Liver (tissue), 9 donors: Measurements from ENCODE around the gene TBX5. TPM values are rescaled to one million over a fixed set of nuclear protein-coding genes. Genes with fewer than 3 reads are reported as not detected.

Source experiments
- DNase-seq: peaks from one replicate; pipeline ENCODE4 v3.0.0-alpha.2; 2017; ENCODE audit warnings: low spot score
- H3K27ac ChIP-seq, 2 donors: one replicate each; pipeline ENCODE4 v1.7.0; 2013; ENCODE audit warnings: inconsistent platforms in 2 of 2, low read length in 2 of 2, control low read depth in 1 of 2, low read depth in 1 of 2, mild to moderate bottlenecking in 1 of 2
- H3K27me3 ChIP-seq, 4 donors: one replicate each; pipeline versions ENCODE4 v1.6.1 to v1.7.0; 2013; ENCODE audit warnings: low read length in 3 of 4, inconsistent platforms in 1 of 4, mild to moderate bottlenecking in 1 of 4, moderate library complexity in 1 of 4; ENCODE audit not compliant: control insufficient read depth in 4 of 4, insufficient read depth in 4 of 4
- H3K36me3 ChIP-seq, 4 donors: one replicate each; pipeline versions ENCODE4 v1.6.1 to v1.7.0; 2013; ENCODE audit warnings: low read length in 3 of 4, mild to moderate bottlenecking in 3 of 4, low read depth in 1 of 4, moderate library complexity in 1 of 4; ENCODE audit not compliant: control insufficient read depth in 4 of 4, insufficient read depth in 3 of 4
- H3K4me1 ChIP-seq, 4 donors: one replicate each; pipeline versions ENCODE4 v1.6.1 to v1.7.0; 2013; ENCODE audit warnings: low read length in 3 of 4, mild to moderate bottlenecking in 3 of 4, moderate library complexity in 1 of 4; ENCODE audit not compliant: control insufficient read depth in 4 of 4, insufficient read depth in 4 of 4
- H3K4me3 ChIP-seq, 3 donors: one replicate each; pipeline versions ENCODE4 v1.6.1 to v1.7.0; 2013; ENCODE audit warnings: low read length in 3 of 3, control low read depth in 1 of 3, low read depth in 1 of 3, mild to moderate bottlenecking in 1 of 3
- H3K9ac ChIP-seq, 2 donors: one replicate each; pipeline ENCODE4 v1.7.0; 2013; ENCODE audit warnings: low read length in 2 of 2, mild to moderate bottlenecking in 2 of 2, moderate library complexity in 2 of 2, control low read depth in 1 of 2, low read depth in 1 of 2
- H3K9me3 ChIP-seq, 4 donors: one replicate each; pipeline versions ENCODE4 v1.6.1 to v1.7.0; 2013; ENCODE audit warnings: low read length in 3 of 4; ENCODE audit not compliant: control insufficient read depth in 4 of 4
- EGR1 ChIP-seq, 2 donors: IDR thresholded peaks; 2 replicates each; pipeline ENCODE4 v1.6.1; 2016 to 2018; ENCODE audit warnings: antibody characterized with exemption in 2 of 2, low read depth in 2 of 2
- FOXA1 ChIP-seq: IDR thresholded peaks from 2 replicates; pipeline ENCODE4 v1.6.1; 2016; ENCODE audit warnings: antibody characterized with exemption
- FOXA2 ChIP-seq: IDR thresholded peaks from 2 replicates; pipeline ENCODE4 v1.6.1; 2016; ENCODE audit warnings: antibody characterized with exemption
- GABPA ChIP-seq, 2 donors: IDR thresholded peaks in 1 of 2; conservative IDR thresholded peaks in 1 of 2; 2 replicates each; pipeline ENCODE4 v1.6.1; 2016; ENCODE audit warnings: antibody characterized with exemption in 2 of 2, mild to moderate bottlenecking in 1 of 2, moderate library complexity in 1 of 2
- HNF4A ChIP-seq, 2 donors: conservative IDR thresholded peaks; 2 replicates each; pipeline ENCODE4 v1.6.1; 2016; ENCODE audit warnings: antibody characterized with exemption in 2 of 2, mild to moderate bottlenecking in 2 of 2
- HNF4G ChIP-seq: IDR thresholded peaks from 2 replicates; pipeline ENCODE4 v1.6.1; 2016; ENCODE audit warnings: antibody characterized with exemption
- JUND ChIP-seq, 2 donors: IDR thresholded peaks; 2 replicates each; pipeline ENCODE4 v1.6.1; 2016; ENCODE audit warnings: antibody characterized with exemption in 2 of 2
- NR2F2 ChIP-seq: IDR thresholded peaks from 2 replicates; pipeline ENCODE4 v1.6.1; 2016; ENCODE audit warnings: antibody characterized with exemption
- RAD21 ChIP-seq, 2 donors: IDR thresholded peaks; 2 replicates each; pipeline ENCODE4 v1.6.1; 2016; ENCODE audit warnings: antibody characterized with exemption in 2 of 2, mild to moderate bottlenecking in 2 of 2
- RXRA ChIP-seq, 2 donors: IDR thresholded peaks; 2 replicates each; pipeline ENCODE4 v1.6.1; 2017 to 2018; ENCODE audit warnings: antibody characterized with exemption in 2 of 2, mild to moderate bottlenecking in 1 of 2
- SP1 ChIP-seq: IDR thresholded peaks from 2 replicates; pipeline ENCODE4 v1.6.1; 2018; ENCODE audit warnings: antibody characterized with exemption, mild to moderate bottlenecking
- TAF1 ChIP-seq: conservative IDR thresholded peaks from 2 replicates; pipeline ENCODE4 v1.6.1; 2016; ENCODE audit warnings: antibody characterized with exemption, mild to moderate bottlenecking
- YY1 ChIP-seq: IDR thresholded peaks from 2 replicates; pipeline ENCODE4 v1.6.1; 2016; ENCODE audit warnings: antibody characterized with exemption, mild to moderate bottlenecking
- WGBS: extraction: QIAGEN DNeasy Blood & Tissue Kit; methylation state at CpG from one replicate; pipeline ENCODE4 v1.1.7; 2013; 5-methylcytosine and 5-hydroxymethylcytosine counted together
- polyA plus RNA-seq, 2 donors: library from polyadenylated mRNA; stranded (reverse) in 1 of 2; unstranded in 1 of 2; fragments of 200-250 nt in 1 of 2; fragments of >200 nt in 1 of 2; fragmentation: Nextera tagmentation in 1 of 2; extraction: Ambion mirVana in 1 of 2; gene quantifications; one replicate each; pipeline versions ENCODE4 v1.2.1 to v1.2.3, GENCODE V29; 2013 to 2015
- total RNA-seq, 2 donors: library from RNA; depleted of rRNA; stranded (reverse); fragments of >200 nt; gene quantifications; one replicate each; pipeline ENCODE4 v1.2.3, GENCODE V29; 2014
- TF ChIP-seq, protein P1 (sequence below): IDR thresholded peaks from 2 replicates; pipeline ENCODE4 v1.6.1; 2016; ENCODE audit warnings: antibody characterized with exemption, mild to moderate bottlenecking
- TF ChIP-seq, protein P2 (sequence below): IDR thresholded peaks from 2 replicates; pipeline ENCODE4 v1.6.1; 2016; ENCODE audit warnings: antibody characterized with exemption
- TF ChIP-seq, protein P3 (sequence below): fragments of 150-350 bp; IDR thresholded peaks from 2 replicates; pipeline ENCODE4 v1.5.1; 2017; ENCODE audit warnings: improper control_type of control experiment, low read depth, low read length; ENCODE audit not compliant: missing input control
- TF ChIP-seq, protein P4 (sequence below): IDR thresholded peaks from 2 replicates; pipeline ENCODE4 v1.6.1; 2016; ENCODE audit warnings: antibody characterized with exemption
- donor health status: healthy.
- donor health status: healthy.
- donor health status: healthy.
- donor health status: healthy.
- donor health status: healthy.

The TBX5 gene
- total and polyA plus RNA-seq, 4 donors = 0.03 TPM; not detected in 3

DNA sequence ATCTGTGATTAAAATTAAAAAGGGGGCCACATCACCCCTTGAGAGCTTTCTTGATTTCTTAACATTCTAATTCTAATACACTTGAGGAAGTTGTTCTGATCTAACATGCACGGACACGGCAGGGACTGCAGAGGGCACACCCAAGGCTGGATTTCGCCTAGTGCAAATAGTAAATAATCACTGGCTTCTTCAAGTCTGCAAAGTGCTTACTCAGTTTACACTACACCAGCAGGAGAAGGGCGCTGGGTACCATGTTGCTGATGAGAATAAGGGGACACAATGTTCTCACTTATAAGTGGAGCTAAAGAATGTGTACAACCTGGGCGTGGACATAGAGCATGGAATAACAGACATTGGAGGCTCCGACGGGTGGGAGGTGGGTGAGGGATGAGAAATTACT is 34.2 kb downstream of the TBX5 start:
- H3K4me1 ChIP-seq = no peaks in the 10 kb centered on the region
- no peak overlapping the region for H3K4me3 ChIP-seq
- H3K9me3 ChIP-seq = peaks cover 0 to 1% (median 0%) of the 10 kb centered on the region in 4 donors
- no peak overlapping the region for H3K27ac ChIP-seq
- no peak overlapping the region for H3K9ac ChIP-seq
- no peaks in the 10 kb centered on the region for H3K36me3 ChIP-seq
- no peak for TF ChIP-seq JUND (IDR thresholded peaks at IDR 0.05)
- H3K27me3 ChIP-seq = peaks cover 0 to 5% (median 2%) of the 10 kb centered on the region in 4 donors
- DNase-seq = no peak
- 56% methylated on average over 7 of the region's 7 CpGs for WGBS

DNA sequence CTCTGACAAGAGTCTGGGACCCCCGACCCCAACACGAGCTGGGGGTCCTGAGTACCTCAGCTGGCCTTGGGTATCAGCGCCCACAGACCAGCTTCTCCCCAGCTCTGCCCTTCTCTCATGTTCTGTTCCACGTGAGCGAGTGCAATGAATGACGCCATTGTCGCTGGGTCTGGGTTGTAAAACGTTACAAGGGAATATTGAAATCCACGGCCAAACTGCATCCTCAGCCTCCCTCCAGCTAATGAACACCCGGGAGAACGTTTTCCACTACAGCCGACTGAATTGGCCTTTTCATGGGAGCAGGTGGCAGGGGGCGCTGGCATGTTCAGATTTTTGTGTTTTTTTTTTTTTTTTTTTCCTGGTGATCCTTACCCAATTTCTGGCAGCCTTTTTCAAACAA is 34.7 kb downstream of the TBX5 start:
- no peak overlapping the region for H3K27ac ChIP-seq
- H3K9ac ChIP-seq = no peak overlapping the region
- no peaks in the 10 kb centered on the region for H3K4me1 ChIP-seq
- H3K4me3 ChIP-seq = no peak overlapping the region
- no peak for DNase-seq
- TF ChIP-seq NR2F2 = no peak
- no peak for TF ChIP-seq TAF1
- no peak for TF ChIP-seq RXRA (IDR thresholded peaks at IDR 0.05)
- no peak for TF ChIP-seq JUND (IDR thresholded peaks at IDR 0.05)
- TF ChIP-seq, protein P1, sequence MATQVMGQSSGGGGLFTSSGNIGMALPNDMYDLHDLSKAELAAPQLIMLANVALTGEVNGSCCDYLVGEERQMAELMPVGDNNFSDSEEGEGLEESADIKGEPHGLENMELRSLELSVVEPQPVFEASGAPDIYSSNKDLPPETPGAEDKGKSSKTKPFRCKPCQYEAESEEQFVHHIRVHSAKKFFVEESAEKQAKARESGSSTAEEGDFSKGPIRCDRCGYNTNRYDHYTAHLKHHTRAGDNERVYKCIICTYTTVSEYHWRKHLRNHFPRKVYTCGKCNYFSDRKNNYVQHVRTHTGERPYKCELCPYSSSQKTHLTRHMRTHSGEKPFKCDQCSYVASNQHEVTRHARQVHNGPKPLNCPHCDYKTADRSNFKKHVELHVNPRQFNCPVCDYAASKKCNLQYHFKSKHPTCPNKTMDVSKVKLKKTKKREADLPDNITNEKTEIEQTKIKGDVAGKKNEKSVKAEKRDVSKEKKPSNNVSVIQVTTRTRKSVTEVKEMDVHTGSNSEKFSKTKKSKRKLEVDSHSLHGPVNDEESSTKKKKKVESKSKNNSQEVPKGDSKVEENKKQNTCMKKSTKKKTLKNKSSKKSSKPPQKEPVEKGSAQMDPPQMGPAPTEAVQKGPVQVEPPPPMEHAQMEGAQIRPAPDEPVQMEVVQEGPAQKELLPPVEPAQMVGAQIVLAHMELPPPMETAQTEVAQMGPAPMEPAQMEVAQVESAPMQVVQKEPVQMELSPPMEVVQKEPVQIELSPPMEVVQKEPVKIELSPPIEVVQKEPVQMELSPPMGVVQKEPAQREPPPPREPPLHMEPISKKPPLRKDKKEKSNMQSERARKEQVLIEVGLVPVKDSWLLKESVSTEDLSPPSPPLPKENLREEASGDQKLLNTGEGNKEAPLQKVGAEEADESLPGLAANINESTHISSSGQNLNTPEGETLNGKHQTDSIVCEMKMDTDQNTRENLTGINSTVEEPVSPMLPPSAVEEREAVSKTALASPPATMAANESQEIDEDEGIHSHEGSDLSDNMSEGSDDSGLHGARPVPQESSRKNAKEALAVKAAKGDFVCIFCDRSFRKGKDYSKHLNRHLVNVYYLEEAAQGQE = no peak
- no peak for TF ChIP-seq RAD21 (IDR thresholded peaks at IDR 0.05)
- TF ChIP-seq, protein P2, sequence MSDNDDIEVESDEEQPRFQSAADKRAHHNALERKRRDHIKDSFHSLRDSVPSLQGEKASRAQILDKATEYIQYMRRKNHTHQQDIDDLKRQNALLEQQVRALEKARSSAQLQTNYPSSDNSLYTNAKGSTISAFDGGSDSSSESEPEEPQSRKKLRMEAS = no peak
- TF ChIP-seq SP1 = no peak
- TF ChIP-seq, protein P3, sequence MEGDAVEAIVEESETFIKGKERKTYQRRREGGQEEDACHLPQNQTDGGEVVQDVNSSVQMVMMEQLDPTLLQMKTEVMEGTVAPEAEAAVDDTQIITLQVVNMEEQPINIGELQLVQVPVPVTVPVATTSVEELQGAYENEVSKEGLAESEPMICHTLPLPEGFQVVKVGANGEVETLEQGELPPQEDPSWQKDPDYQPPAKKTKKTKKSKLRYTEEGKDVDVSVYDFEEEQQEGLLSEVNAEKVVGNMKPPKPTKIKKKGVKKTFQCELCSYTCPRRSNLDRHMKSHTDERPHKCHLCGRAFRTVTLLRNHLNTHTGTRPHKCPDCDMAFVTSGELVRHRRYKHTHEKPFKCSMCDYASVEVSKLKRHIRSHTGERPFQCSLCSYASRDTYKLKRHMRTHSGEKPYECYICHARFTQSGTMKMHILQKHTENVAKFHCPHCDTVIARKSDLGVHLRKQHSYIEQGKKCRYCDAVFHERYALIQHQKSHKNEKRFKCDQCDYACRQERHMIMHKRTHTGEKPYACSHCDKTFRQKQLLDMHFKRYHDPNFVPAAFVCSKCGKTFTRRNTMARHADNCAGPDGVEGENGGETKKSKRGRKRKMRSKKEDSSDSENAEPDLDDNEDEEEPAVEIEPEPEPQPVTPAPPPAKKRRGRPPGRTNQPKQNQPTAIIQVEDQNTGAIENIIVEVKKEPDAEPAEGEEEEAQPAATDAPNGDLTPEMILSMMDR = no peak
- TF ChIP-seq HNF4G = no peak
- TF ChIP-seq HNF4A (conservative IDR thresholded peaks at IDR 0.05) = no peak
- no peak for TF ChIP-seq EGR1 (IDR thresholded peaks at IDR 0.05; ENCODE audit: low read depth in 2 of 2)
- no peak for TF ChIP-seq FOXA2
- TF ChIP-seq, protein P4, sequence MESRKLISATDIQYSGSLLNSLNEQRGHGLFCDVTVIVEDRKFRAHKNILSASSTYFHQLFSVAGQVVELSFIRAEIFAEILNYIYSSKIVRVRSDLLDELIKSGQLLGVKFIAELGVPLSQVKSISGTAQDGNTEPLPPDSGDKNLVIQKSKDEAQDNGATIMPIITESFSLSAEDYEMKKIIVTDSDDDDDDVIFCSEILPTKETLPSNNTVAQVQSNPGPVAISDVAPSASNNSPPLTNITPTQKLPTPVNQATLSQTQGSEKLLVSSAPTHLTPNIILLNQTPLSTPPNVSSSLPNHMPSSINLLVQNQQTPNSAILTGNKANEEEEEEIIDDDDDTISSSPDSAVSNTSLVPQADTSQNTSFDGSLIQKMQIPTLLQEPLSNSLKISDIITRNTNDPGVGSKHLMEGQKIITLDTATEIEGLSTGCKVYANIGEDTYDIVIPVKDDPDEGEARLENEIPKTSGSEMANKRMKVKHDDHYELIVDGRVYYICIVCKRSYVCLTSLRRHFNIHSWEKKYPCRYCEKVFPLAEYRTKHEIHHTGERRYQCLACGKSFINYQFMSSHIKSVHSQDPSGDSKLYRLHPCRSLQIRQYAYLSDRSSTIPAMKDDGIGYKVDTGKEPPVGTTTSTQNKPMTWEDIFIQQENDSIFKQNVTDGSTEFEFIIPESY = no peak
- no peak for TF ChIP-seq YY1
- no peak for TF ChIP-seq GABPA (IDR thresholded peaks at IDR 0.05 in 1 of 2, conservative IDR thresholded peaks at IDR 0.05 in 1 of 2)
- TF ChIP-seq FOXA1 = no peak
- H3K9me3 ChIP-seq = peaks cover 0 to 4% (median under 1%) of the 10 kb centered on the region in 4 donors
- H3K27me3 ChIP-seq = peaks cover 0 to 7% (median 2%) of the 10 kb centered on the region in 4 donors
- no peaks in the 10 kb centered on the region for H3K36me3 ChIP-seq
- WGBS = 60% methylated on average over 13 of the region's 13 CpGs
